Activated T-cell treated with anti-CD3 and anti-CD28 coated beads for 24 hours (primary cell): ENCODE measurements around the gene FLT3.

Experiments
- DNase-seq: peaks from one replicate; pipeline ENCODE4 v3.0.0-alpha.2; 2020; ENCODE audit warnings: low read depth

The FLT3 gene

GRCh38 chr13:28001837-28002473 lies 98.4 kb downstream of the FLT3 start:
- DNase-seq = no peak

DNA sequence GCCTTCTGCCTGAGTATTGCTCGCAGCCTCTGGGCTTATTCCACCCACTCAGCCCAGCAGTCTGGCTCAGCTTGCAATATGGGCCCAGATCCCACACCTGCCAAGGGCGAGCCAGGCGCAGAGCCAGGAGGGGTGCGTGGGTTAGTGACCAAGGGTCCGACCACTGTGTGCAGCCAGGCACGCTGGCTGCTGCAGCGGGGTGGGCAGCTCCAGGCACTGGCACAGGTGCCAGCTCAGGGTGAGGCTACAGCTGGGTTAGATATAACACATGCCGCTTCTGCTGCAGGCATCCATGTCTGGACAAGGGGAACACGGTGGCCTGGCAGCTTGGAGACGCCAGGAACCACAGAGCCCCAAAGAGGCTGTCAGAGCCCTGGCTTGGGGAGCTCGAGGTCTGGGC lies 99.3 kb downstream of the FLT3 start:
- no peak for DNase-seq

DNA sequence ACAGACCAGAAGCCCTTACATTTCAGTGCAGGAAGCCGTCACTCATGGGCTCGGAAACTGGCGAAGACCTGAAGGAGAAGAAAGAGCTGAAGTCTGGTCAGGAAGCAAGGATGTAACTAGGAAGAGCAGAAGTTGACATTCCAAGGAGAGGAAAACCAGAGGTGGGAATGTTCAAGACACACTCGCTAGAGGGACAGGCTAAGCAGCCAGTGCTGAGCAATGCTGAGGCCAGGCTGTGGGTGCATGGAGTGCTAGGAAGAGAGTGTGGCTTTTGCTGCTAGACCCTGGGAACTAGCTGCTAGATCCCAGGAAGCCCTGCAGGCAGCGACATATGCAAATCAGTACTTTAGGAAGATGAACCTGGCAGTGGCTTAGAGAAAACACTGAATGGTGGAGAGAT lies 99.8 kb downstream of the FLT3 start:
- no peak for DNase-seq

DNA sequence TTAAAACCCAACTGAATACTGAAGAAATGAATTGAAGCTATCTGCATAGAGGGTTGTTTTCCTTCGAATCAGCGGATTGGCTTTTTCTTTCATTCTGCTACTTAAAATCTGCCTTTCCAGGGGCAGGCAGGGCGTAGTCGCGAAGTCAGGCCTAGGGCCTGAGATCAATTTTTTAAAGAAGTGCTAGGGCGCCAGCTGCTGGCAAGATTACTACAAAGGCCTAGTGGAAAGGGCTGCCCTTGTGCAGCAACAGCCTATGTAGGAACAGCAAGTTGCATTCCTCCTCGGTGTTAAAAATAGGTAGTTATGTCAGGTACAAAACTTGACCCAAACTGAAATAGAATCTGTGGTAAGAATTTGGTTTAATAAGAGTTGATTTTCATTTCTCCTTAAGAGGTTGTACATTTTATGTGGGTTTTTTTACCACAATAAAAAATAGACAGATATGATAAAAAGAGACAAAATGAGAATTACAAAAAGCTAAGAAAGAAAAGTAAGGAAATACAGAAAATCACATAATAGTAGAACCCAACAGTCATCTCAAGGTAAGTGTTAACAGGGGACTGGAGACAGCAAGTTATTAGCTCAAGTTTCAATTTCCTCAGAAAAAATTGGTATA lies 102.4 kb downstream of the FLT3 start:
- DNase-seq = no peak

DNA sequence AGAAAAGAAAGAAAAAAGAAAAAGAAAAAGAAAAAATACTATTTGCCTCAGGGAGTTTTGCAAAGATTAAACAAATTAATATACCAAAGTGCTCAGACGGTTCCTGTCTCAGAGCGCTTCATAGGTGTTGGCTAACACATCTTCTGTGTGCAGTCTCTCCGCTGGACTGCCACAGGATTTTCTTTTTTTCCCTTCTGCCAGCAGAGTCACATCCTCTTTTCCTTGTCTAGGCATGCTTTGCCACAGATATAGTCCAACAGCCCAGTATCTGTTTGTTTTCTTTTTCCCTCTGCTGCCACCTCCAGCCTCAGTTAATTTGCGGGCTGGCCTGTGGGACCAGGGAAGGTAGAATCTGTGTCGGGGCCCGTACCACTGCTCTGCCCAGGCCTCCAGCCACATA lies 108.5 kb downstream of the FLT3 start:
- no peak for DNase-seq

- DNase-seq = no peak
Observed at GRCh38 chr13:27988520-27988919, 111.9 kb downstream of the FLT3 start, which contains the start of gene URAD. URAD (minus strand) TSS chr13:27988693; CDS start chr13:27988637, 56 bp downstream.

DNA sequence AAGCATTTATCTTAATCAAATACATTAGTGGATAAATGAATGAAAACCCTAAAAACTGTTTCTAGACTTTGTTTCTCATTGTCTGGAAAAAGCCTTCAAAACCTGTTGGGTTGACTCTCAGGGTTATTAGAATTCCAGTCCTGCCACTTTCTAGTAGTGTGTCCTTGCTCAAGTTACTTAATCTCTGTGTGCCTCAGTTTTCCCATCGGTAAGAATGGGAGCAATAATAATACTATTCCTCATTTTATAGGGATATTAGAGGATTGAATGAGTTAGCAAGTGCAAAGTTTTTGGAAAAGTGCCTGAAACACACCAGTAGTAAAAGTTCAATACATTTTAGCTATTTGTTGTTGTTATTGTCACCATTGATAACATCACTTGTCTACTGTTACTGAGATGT lies 114.8 kb downstream of the FLT3 start:
- no peak for DNase-seq

DNA sequence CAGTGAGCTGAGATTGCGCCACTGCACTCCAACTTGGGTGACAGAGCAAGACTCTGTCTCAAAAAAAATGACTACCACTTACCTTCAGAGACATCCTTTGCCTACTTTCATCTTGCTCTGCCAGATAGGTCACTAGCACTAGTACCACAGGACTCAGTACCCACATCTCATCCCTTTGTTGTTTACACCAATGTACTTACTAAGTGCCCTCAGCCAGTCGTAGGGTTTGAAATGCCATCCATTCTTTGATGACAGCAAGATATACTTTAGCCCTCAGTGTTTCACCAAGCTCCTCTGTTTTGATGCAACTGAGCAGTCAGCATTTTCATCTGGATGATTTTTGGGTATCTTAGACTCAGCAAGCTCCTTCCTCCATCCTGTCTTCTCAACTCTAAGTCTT lies 118.0 kb downstream of the FLT3 start:
- DNase-seq = no peak

GRCh38 chr13:27981006-27981708 lies 119.2 kb downstream of the FLT3 start:
- no peak for DNase-seq

DNA sequence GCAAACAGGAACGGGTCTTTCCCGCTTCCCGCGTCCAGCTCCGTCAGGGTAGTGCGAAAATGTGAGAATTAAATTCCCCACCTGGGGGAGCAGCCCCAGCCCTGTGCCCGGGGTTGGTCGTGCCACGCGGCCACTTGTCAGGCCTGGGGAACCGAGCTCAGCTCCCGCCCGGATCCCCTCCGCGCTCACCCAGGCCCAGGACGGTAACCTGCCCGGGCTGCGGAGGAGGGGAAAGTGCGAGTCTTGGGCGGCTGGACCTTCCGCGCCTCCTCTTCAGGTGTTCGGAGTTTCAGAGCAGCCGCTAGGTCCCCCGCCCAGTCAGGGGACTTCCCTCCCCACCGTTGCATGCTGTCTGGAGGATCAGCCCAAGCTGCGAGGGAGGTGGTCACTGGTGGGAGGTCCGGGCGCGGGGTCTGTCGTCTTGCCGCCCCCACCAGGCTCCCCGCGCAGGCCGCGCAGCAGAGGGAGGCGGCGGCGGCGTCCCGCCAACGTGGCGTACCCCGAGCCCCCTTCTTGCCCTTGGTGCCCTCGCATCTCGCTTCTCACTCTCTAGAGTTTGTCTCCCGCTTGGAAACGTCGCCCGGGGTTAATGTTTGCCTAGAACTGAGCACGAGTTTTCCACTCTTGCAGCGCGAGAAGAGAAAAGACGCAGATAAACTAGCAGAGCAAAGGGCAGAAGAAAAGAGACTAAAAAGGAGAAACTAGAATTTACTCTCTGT lies 119.9 kb downstream of the FLT3 start:
- DNase-seq = no peak

DNA sequence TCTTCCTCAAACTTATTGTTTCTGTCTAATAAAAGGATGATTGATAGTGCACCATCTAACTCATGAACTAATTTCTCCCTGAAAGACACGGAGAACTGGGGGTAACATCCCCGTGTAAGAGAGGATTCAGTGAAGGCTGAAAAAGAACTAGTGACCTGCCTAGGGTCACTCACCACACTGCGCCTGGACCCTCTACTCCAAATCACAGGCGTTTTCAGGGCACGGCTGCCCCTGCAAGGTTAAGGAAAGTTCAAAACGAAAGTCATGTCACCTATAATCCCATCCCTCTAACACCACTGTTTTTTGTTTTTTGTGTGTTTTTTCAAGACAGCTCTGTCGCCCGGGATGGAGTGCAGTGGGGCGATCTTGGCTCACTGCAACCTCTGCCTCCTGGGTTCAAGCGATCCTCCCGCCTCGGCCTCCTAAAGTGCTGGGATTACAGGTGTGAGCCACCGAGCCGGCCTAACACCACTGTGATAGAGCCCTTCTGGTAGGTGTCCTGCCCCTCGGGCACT lies 120.6 kb downstream of the FLT3 start:
- DNase-seq = no peak

DNA sequence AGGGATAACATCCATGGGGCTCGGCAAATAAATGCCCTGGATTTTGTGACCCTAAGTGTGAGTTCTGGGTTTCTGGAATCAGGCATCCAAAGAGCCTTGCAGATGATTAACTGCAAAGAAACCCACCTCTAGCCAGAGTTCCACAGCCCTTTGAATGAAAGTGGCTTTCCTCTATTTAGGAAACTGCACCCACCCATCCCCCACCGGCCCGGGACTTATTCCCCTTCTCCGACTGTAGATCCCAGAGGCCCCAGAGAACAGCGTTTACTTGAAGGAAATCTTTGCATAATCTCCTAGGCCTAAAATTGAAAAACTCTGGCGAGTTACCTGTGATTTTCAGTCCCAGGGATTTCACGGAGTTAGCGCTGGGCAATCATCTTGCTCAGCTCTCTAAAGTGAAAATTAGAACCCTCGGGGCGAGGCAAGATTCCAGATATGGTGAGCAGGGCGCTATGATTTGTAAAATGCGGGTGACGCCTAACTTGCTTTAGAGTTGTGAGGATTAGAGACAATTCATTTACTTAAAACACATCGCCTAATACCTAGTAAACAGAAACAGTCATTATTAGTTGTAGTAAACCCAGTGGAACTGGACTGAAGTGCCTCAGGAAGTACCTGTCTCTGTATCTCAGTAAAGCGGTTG lies 121.3 kb downstream of the FLT3 start:
- DNase-seq = no peak

- DNase-seq = no peak
Observed at GRCh38 chr13:27978301-27978968, 121.9 kb downstream of the FLT3 start.

DNA sequence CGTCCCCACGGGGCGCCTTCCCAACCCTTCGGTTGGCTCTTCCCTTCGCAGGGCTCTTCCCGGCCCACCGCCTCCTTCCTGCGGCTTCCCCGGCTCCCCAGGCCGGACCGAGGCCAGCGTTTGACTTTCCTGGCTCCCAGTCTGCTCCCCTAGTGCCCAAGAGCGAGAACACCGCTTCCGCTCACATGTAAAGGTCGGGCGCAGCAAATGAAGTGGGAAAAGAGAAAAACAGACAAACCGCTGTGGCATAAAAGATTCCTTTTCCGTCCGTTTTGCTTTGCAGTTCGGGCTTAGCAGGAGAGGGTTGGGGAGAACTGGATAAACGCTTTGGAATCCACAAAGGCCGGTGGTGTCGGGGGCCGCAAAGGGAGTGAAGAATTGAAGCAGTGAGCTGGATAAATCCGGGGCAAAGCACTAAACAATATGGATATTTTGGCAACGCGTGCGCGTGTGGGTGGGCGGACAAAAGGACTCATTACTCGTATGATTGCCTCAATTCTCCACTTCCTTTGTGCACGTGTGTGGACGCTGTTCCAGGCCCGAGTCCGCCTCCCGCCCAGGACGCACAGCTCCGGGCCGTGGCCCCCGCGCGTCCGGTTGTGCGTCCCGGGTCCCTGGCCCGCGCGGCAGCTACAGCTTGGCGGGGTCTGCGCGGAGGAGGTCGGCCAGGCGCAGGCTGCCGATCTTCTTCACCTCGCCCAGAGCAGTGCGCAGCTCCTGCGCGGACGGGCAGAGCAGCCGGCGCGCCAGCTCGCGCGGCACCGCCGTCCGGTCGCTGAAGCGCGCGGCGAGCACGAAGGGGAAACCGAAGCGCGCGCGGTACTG lies 122.7 kb downstream of the FLT3 start:
- no peak for DNase-seq

GRCh38 chr13:27976362-27977091 lies 123.8 kb downstream of the FLT3 start:
- no peak for DNase-seq

DNA sequence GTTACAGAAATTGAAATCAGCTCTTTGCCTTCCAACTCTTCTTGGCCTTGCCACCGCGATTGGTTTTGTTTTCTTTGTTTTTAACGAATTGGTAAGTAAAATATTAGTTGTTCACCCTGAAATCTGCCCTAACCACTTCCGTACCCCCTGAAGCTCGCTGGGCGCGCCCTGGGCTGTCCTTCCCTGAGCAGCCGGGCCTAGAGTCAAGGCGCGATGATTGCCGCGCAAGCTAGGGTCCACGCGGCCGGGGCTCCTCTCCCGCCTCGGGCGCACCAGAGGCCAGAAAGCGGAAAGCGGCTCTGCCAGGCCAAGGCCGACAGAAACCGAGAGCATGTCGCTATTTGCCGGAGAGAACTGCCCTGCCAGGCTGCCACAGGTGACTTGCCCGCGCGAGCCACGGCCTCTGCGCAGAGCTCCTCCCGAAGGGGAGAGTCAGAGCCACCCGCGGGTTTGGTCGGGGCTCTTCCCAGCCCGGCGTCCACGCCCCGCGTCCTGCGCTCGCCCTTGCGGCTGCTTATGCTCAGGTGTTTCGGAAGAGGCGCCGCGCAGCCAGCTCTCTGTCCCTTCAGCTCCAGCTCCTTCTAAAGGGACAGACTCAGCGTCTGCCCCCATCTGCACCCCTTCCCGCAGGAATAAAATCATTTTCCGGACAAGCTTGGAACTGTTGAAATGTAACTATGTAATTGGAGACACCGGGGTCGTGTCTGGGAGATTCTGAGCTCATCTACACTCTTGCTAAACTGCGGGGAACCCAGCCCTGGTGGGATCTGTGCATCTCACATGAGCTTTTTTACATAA lies 124.6 kb downstream of the FLT3 start:
- DNase-seq = no peak

GRCh38 chr13:27973961-27974662 lies 126.3 kb downstream of the FLT3 start:
- no peak for DNase-seq

GRCh38 chr13:27973291-27973690 lies 127.1 kb downstream of the FLT3 start:
- no peak for DNase-seq

DNA sequence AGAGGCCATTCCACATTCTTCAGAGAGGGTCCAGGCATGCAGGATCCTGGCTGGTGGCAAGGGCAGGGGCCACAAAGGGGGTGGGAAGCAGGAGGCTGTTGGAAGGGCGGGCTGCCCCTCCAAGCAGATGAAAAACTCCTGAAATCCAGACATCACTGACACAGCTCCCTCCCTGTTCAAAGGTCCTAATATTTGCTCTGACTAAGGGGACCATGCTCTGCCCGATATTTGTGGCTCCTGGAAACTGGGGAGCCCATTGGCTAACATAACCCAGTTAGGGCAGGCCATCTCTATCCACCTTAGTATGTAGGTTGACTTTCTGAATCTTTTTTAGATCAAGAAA lies 127.9 kb downstream of the FLT3 start:
- no peak for DNase-seq
